ENCODE measurements around the gene CEP20. TPM values are rescaled to one million over a fixed set of nuclear protein-coding genes. Genes with fewer than 3 reads are reported as not detected.

CEP20 gene
- total and polyA plus RNA-seq, 2 experiments from 2014 or later = 53.8 to 63.9 TPM

DNA sequence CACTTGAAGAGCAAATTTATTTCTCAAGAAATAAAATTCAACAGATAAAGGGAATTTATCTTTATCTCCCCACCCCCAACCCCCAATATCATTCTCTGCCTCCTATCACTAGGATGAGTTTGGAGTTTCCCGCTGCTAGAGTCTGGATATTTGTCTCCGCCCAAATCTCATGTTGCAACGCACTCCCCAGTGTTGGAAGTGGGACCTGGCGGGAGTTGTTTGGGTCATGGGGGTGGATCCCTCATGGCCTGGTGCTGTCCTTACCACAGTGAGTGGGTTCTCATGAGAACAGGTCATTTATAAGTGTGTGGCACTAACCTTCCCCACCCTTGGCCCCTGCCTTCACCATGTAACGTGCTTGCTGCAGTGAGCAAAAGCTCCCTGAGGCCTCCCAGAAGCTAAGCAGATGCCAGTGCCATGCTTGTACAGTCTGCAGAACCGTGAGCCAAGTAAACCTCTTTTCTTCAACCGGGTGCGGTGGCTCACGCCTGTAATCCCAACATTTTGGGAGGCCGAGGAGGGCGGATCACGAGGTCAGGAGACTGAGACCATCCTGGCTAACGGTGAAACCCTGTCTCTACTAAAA, 6.5 kb downstream of the CEP20 start:
- TF ChIP-seq EZH2phosphoT487 (IDR thresholded peaks at IDR 0.05; ENCODE audit: insufficient read depth, low read depth) = no peak
- TF ChIP-seq EZH2 (IDR thresholded peaks at IDR 0.05; ENCODE audit: insufficient read depth, poor library complexity, severe bottlenecking) = no peak
- no peaks in the 10 kb centered on the region for H4K20me1 ChIP-seq (ENCODE audit: insufficient read depth)
- H3K36me3 ChIP-seq (ENCODE audit: low read depth) = 0 out of 2 replicates have a peak, but pooled peaks cover 9% of the 10 kb centered on the region
- no peaks in the 10 kb centered on the region for H3K9me3 ChIP-seq (ENCODE audit: low read depth)
- no peak for DNase-seq
- H3K27ac ChIP-seq = 0 out of 2 replicates have a peak overlapping the region, but pooled peaks have one; percentile 95
- no peak overlapping the region for H3K9ac ChIP-seq
- WGBS, 2 experiments (ENCODE audit: low coverage in 1 of 2, low lambda C conversion rate in 2 of 2, missing lambda C conversion rate in 2 of 2) = 98% methylated on average over 13 of the region's 13 CpGs
- no peaks in the 10 kb centered on the region for H3K9me2 ChIP-seq (ENCODE audit: insufficient read depth)
- H3K4me2 ChIP-seq (ENCODE audit: unreplicated experiment) = no peak overlapping the region
- in situ Hi-C loops (cut with MboI) = no loop called here
- peaks cover 83% of the 10 kb centered on the region for H3K79me2 ChIP-seq (ENCODE audit: insufficient read depth)
- H3K27me3 ChIP-seq (replicated peaks; ENCODE audit: insufficient read depth) = no peaks in the 10 kb centered on the region
- peaks cover 41% of the 10 kb centered on the region for H3K4me1 ChIP-seq (ENCODE audit: insufficient read depth)
- no peak overlapping the region for H3K4me3 ChIP-seq
- peaks cover 39% of the 10 kb centered on the region for H3F3A ChIP-seq (ENCODE audit: insufficient read depth)
- H2AFZ ChIP-seq = no peak overlapping the region

GRCh38 chr16:15880434-15881308, 7.7 kb downstream of the CEP20 start:
- H3K79me2 ChIP-seq (ENCODE audit: insufficient read depth) = peaks cover 83% of the 10 kb centered on the region
- 79 to 83% methylated on average over 5 of the region's 5 CpGs for WGBS, 2 experiments (ENCODE audit: low coverage in 1 of 2, low lambda C conversion rate in 2 of 2, missing lambda C conversion rate in 2 of 2)
- H3K9me3 ChIP-seq (ENCODE audit: low read depth) = no peaks in the 10 kb centered on the region
- no peaks in the 10 kb centered on the region for H3K9me2 ChIP-seq (ENCODE audit: insufficient read depth)
- peaks cover 36% of the 10 kb centered on the region for H3K4me1 ChIP-seq (ENCODE audit: insufficient read depth)
- 0 out of 2 replicates have a peak, but pooled peaks cover 9% of the 10 kb centered on the region for H3K36me3 ChIP-seq (ENCODE audit: low read depth)
- H4K20me1 ChIP-seq (ENCODE audit: insufficient read depth) = no peaks in the 10 kb centered on the region
- TF ChIP-seq EZH2phosphoT487 (IDR thresholded peaks at IDR 0.05; ENCODE audit: insufficient read depth, low read depth) (no peak), EZH2 (IDR thresholded peaks at IDR 0.05; ENCODE audit: insufficient read depth, poor library complexity, severe bottlenecking) (no peak)
- no peak overlapping the region for H2AFZ ChIP-seq
- peak overlapping the region; percentile 69; the same call in 1 of the 2 replicates for H3K9ac ChIP-seq
- H3K27ac ChIP-seq = peak overlapping the region; percentile 95
- H3F3A ChIP-seq (ENCODE audit: insufficient read depth) = peaks cover 39% of the 10 kb centered on the region
- no peak overlapping the region for H3K4me3 ChIP-seq
- H3K4me2 ChIP-seq (ENCODE audit: unreplicated experiment) = peak overlapping the region; percentile 36
- in situ Hi-C loops (cut with MboI) = no loop called here
- DNase-seq = peak; percentile 66
- no peaks in the 10 kb centered on the region for H3K27me3 ChIP-seq (replicated peaks; ENCODE audit: insufficient read depth)

DNA sequence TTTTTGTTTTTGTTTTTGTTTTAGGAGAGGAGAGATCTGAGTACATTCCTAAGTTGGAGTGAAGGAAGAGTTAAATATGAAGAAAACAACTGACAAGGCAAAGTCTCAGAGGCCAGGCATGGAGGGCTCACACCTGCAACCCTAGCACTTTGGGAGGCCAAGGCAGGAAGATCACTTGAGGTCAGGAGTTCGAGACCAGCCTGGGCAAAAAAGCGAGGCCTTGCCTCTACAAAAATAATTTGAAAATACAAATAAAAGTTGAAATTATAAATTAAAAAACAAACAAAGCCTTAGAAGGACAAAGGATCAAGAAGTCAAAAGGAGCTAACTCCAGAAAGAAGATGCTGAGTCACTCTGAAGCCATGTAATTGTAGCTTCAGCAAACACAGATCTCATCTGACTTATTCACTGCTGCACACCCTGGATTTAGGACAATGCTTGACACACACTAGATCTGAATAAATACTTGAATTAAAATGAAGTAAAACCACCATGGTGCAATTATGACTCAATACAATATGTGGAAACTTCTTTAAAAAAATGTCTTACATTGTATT, 9.1 kb downstream of the CEP20 start:
- Histone ChIP-seq H3K27me3 (replicated peaks; ENCODE audit: insufficient read depth) (no peaks in the 10 kb centered on the region), H3K9me3 (ENCODE audit: low read depth) (no peaks in the 10 kb centered on the region), H2AFZ (0 out of 2 replicates have a peak overlapping the region, but pooled peaks have one; percentile 8), H3F3A (ENCODE audit: insufficient read depth) (peaks cover 43% of the 10 kb centered on the region), H3K4me3 (0 out of 2 replicates have a peak overlapping the region, but pooled peaks have one; percentile 4), H3K36me3 (ENCODE audit: low read depth) (0 out of 2 replicates have a peak, but pooled peaks cover 9% of the 10 kb centered on the region), H3K9ac (peak overlapping the region; percentile 69), H3K27ac (peak overlapping the region; percentile 95), H3K4me2 (ENCODE audit: unreplicated experiment) (peak overlapping the region; percentile 56), H3K9me2 (ENCODE audit: insufficient read depth) (no peaks in the 10 kb centered on the region), H3K4me1 (ENCODE audit: insufficient read depth) (peaks cover 43% of the 10 kb centered on the region), H4K20me1 (ENCODE audit: insufficient read depth) (no peaks in the 10 kb centered on the region), H3K79me2 (ENCODE audit: insufficient read depth) (peaks cover 78% of the 10 kb centered on the region)
- peak; percentile 96 for DNase-seq
- TF ChIP-seq EZH2 (IDR thresholded peaks at IDR 0.05; ENCODE audit: insufficient read depth, poor library complexity, severe bottlenecking) (no peak), EZH2phosphoT487 (IDR thresholded peaks at IDR 0.05; ENCODE audit: insufficient read depth, low read depth) (no peak)
- WGBS, 2 experiments (ENCODE audit: low coverage in 1 of 2, low lambda C conversion rate in 2 of 2, missing lambda C conversion rate in 2 of 2) = 37 to 42% methylated on average over 2 of the region's 2 CpGs
- in situ Hi-C loops (cut with MboI) = no loop called here

DNA sequence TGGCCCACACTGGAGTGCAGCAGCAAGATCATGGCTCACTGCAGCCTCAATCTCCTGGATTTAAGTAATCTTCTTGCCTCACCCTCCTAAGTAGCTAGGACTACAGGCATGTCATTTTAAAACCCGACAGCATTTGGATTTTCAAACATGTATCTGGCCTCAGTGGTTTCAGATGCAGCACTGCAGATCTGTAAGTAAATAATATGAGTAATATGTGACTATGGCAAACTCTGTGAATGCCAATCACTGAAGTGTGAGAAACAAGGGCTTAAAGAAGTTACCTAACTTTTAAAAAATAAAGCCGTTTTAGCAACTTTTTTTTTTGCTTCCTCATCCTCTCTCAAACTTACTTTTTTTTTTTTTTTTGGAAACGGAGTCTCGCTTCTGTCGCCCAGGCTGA, 11.9 kb downstream of the CEP20 start:
- TF ChIP-seq EZH2 (IDR thresholded peaks at IDR 0.05; ENCODE audit: insufficient read depth, poor library complexity, severe bottlenecking) = no peak
- no peak for TF ChIP-seq EZH2phosphoT487 (IDR thresholded peaks at IDR 0.05; ENCODE audit: insufficient read depth, low read depth)
- no peak overlapping the region for H3K9ac ChIP-seq
- no peaks in the 10 kb centered on the region for H4K20me1 ChIP-seq (ENCODE audit: insufficient read depth)
- in situ Hi-C loops (cut with MboI) = no loop called here
- peaks cover 45% of the 10 kb centered on the region for H3K4me1 ChIP-seq (ENCODE audit: insufficient read depth)
- H3K79me2 ChIP-seq (ENCODE audit: insufficient read depth) = peaks cover 72% of the 10 kb centered on the region
- H3K27ac ChIP-seq = no peak overlapping the region
- no peaks in the 10 kb centered on the region for H3K9me3 ChIP-seq (ENCODE audit: low read depth)
- no peak overlapping the region for H3K4me2 ChIP-seq (ENCODE audit: unreplicated experiment)
- peaks cover 2% of the 10 kb centered on the region; the same call in 1 of the 2 replicates for H3K36me3 ChIP-seq (ENCODE audit: low read depth)
- no peaks in the 10 kb centered on the region for H3K9me2 ChIP-seq (ENCODE audit: insufficient read depth)
- WGBS, 2 experiments (ENCODE audit: low coverage in 1 of 2, low lambda C conversion rate in 2 of 2, missing lambda C conversion rate in 2 of 2) = 84 to 98% methylated on average over 5 of the region's 5 CpGs
- no peak overlapping the region for H3K4me3 ChIP-seq
- H3F3A ChIP-seq (ENCODE audit: insufficient read depth) = peaks cover 35% of the 10 kb centered on the region
- H2AFZ ChIP-seq = no peak overlapping the region
- no peak for DNase-seq
- H3K27me3 ChIP-seq (replicated peaks; ENCODE audit: insufficient read depth) = no peaks in the 10 kb centered on the region
